ENCODE data around the gene PARP15.
A peak's percentile ranks its signal among the peaks of the same experiment; 100 is the strongest.

The PARP15 gene

GRCh38 chr3:122621112-122621511 is 43.7 kb downstream of the PARP15 start:
- H3K4me3 ChIP-seq (replicated peaks in 1 of 2; ENCODE audit: low read depth in 2 of 2, low read length in 2 of 2) = no peak overlapping the region
- no peak for DNase-seq (ENCODE audit: low read depth in 2 of 2)
- no peak for TF ChIP-seq CTCF (IDR thresholded peaks at IDR 0.05; ENCODE audit: low read depth, low read length)

GRCh38 chr3:122623031-122623829 is 45.8 kb downstream of the PARP15 start:
- DNase-seq (ENCODE audit: low read depth in 2 of 2) = no peak
- no peak for TF ChIP-seq CTCF (IDR thresholded peaks at IDR 0.05; ENCODE audit: low read depth, low read length)
- H3K4me3 ChIP-seq (replicated peaks in 1 of 2; ENCODE audit: low read depth in 2 of 2, low read length in 2 of 2) = no peak overlapping the region

GRCh38 chr3:122626515-122627180 is 49.2 kb downstream of the PARP15 start:
- DNase-seq (ENCODE audit: low read depth in 2 of 2) = no peak
- TF ChIP-seq CTCF (IDR thresholded peaks at IDR 0.05; ENCODE audit: low read depth, low read length) = no peak
- no peak overlapping the region for H3K4me3 ChIP-seq (replicated peaks in 1 of 2; ENCODE audit: low read depth in 2 of 2, low read length in 2 of 2)

- DNase-seq (ENCODE audit: low read depth in 2 of 2) = no peak
- no peak overlapping the region for H3K4me3 ChIP-seq (replicated peaks in 1 of 2; ENCODE audit: low read depth in 2 of 2, low read length in 2 of 2)
- no peak for TF ChIP-seq CTCF (IDR thresholded peaks at IDR 0.05; ENCODE audit: low read depth, low read length)
Observed at GRCh38 chr3:122627301-122627700, 49.9 kb downstream of the PARP15 start.

- no peak overlapping the region for H3K4me3 ChIP-seq (replicated peaks in 1 of 2; ENCODE audit: low read depth in 2 of 2, low read length in 2 of 2)
- DNase-seq (ENCODE audit: low read depth in 2 of 2) = peak in 1 of 2 donors; percentile 27
- TF ChIP-seq CTCF (IDR thresholded peaks at IDR 0.05; ENCODE audit: low read depth, low read length) = no peak
Observed at GRCh38 chr3:122628567-122628966, 51.1 kb downstream of the PARP15 start.

GRCh38 chr3:122629763-122630162 is 52.3 kb downstream of the PARP15 start:
- TF ChIP-seq CTCF (IDR thresholded peaks at IDR 0.05; ENCODE audit: low read depth, low read length) = no peak
- DNase-seq (ENCODE audit: low read depth in 2 of 2) = no peak
- H3K4me3 ChIP-seq (replicated peaks in 1 of 2; ENCODE audit: low read depth in 2 of 2, low read length in 2 of 2) = no peak overlapping the region
